GM21529 (cell line): ENCODE results near the gene SRD5A1.
A peak's percentile ranks its signal among the peaks of the same experiment; 100 is the strongest.
"Not testable (repeated sequence)": the region's sequence is repeated elsewhere in the genome, so short reads cannot be mapped to it uniquely, and the experiment has no call there.

Experiments used
- ATAC-seq: cut with Tn5 transposase; IDR thresholded peaks from one replicate; pipeline ENCODE4 v1.9.1; 2021; ENCODE audit not compliant: unreplicated experiment

Gene SRD5A1

GRCh38 chr5:6642655-6643054 lies 9.4 kb downstream of the SRD5A1 start:
- ATAC-seq: no peak

- no peak for ATAC-seq
Measured at GRCh38 chr5:6644794-6645241, 11.6 kb downstream of the SRD5A1 start.

DNA sequence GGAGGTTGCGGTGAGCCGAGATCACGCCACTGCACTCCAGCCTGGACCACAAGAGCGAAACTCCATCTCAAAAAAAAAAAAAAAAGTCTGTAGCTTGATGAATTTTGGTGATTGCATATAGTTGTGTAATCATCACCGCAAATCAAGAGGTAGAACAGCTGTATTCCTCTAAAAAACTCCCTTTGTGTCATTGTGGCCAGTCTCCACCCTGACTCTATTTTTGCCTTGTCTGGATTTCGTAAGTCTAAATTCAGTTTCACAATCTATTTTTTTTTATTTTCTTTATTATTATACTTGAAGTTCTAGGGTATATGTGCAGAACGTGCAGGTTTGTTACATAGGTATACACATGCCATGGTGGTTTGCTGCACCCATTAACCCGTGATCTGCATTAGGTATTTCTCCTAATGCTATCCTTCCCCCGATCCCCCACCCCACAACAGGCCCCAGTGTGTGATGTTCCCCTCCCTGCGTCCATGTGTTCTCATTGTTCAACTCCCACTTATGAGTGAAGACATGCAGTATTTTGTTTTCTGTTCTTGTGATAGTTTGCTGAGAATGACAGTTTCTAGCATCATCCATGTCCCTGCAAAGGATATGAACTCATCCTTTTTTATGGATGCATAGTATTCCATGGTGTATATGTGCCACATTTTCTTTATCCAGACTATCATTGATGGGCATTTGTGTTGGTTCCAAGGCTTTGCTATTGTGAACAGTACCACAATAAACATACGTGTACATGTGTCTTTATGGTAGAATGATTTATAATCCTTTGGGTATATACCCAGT lies 12.5 kb downstream of the SRD5A1 start:
- not testable (repeated sequence) for ATAC-seq

DNA sequence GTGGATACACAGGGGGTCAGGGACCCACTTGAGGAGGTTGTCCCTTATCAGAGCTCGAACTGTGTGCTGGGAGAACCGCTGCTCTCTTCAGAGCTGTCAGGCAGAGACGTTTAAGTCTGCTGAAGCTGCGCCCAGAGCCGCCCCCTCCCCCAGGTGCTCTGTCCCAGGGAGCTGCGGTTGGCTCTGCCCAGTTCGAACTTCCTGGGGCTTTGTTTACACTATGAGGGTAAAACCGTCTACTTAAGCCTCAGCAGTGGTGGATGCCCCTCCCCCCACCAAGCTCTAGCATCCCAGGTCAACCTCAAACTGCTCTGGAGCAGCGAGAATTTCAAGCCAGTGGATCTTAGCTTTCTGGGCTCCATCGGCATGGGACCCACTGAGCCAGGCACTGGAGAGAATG lies 15.9 kb downstream of the SRD5A1 start:
- no peak for ATAC-seq

DNA sequence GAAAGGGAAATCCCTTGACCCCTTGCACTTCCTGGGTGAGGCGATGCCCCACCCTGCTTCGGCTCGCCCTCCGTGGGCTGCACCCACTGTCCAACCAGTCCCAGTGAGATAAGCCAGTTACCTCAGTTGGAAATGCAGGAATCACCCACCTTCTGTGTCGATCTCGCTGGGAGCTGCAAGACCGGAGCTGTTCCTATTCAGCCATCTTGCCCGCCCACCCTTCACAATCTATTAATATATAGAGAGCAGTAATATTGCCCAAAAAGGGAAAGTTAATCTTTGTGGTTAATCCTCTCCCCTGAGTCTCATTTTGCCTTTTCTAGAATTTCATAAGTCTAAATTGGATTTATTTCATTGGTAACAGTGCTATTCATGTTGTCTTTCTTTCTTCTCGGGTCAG lies 16.4 kb downstream of the SRD5A1 start:
- no peak for ATAC-seq

DNA sequence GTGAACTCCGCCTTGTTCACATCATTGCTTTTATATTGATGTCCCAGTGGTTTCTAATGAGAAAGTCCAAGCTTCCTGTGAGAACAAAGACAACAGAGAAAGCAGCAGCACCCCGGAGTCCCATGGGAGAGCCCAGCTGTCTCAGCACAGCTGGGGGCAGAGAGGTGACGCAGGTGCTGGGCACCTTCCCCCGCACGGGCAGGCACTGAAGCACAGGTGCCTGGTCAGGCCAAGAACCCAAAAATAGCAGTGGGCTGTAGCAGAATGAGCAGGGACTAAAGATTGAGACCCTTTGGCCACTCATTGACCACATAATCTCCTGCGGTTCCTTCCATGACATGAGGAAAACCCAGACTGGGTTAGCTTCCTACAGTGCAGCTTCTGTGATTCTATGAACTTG lies 18.8 kb downstream of the SRD5A1 start:
- ATAC-seq: peak; percentile 94

DNA sequence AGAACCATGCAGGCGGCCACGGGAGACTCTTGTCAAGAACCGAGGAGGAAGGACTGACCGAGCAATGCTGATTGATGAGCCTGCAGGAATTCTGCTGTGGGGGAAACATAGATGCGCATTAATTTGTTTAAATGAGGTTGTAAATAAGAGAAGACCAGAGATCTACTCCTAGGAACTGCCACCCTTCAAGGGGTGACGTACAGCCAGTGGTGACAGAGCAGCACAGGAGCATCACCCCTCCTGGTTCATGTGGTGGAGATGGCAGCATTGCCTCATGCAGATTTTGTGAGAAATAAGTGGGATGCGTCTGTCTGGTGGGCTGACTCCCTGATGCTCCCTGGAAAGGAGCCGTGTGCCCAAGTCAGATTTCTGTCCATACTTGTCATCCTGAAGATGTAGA lies 22.2 kb downstream of the SRD5A1 start:
- ATAC-seq: no peak

DNA sequence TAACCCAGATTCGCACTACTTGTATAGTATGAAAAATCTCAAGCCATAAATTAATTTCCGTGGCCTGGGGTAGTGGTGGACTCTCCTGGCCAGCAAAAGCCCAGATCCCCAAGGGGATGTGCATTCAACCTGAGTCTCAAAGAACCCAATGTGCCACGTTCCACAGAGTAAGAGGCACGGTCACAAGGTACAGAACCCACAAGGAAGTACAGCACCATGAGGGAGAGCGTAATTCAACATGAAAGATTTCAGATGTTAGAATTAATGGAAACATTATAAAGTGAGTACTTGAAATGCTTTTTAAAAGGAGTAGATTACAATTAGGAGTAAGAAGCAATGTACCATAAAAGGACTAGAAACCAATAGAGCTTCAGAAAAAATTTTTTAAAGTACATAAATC lies 23.4 kb downstream of the SRD5A1 start:
- no peak for ATAC-seq

GRCh38 chr5:6659941-6660684 lies 26.9 kb downstream of the SRD5A1 start:
- ATAC-seq: peak; percentile 79

DNA sequence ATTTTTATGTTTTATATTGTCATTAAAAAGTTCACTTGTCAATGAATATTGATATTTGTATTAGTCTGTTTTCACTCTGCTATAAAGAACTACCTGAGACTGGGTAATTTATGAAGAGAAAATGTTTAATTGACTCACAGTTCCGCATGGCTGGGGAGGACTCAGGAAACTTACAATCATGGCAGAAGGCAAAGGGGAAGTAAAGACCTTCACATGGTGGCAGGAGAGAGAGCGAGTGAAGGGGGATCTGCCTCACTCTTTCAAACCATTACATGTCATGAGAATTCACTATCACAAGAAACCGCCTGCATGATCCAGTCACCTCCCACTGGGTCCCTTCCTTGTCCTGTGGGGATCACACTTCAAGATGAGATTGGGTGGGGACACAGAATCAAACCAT lies 27.4 kb downstream of the SRD5A1 start:
- ATAC-seq: peak; percentile 50

DNA sequence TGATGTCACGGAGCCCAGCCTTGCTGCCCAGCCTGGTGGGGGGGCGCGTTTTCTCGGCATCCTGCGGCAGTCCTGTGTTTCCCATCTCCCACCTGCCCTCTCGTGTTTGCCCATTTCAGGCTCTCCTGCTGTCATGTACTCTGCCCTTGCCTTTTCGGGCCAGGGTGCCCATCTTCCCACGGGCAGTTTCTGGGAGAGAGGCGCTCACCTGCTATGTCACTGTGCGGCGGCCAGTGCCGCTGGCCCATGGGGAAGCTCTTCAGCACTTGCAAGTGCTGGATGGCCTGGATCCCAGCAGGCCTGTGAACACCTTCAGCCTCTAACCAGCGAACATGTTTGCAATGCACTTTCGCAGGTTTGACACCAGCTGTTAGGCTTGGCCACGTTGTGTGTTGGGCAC lies 33.5 kb downstream of the SRD5A1 start:
- ATAC-seq: no peak

- ATAC-seq: no peak
Measured at GRCh38 chr5:6667648-6668047, 34.4 kb downstream of the SRD5A1 start.

DNA sequence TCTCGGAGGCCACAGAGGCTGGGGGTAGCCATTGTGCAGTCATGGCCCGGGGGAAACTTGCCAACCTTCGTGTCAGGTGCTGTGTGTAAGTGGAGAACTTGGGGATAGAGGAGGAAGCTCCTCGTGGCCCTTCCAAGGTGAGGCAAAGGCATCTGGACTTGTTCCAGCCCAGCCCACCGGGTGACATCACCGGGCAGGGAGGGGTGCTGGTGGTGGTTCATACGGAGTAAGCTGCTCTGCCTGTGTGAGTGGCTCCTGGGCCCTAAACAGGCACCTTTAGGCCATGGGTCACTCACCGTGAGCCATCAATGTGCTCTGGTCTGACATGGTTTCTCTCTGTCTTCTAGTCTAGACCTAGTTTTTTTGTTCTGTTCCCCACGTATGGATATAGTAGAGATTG lies 35.5 kb downstream of the SRD5A1 start:
- ATAC-seq: not testable (repeated sequence)

GRCh38 chr5:6673031-6673430 lies 39.8 kb downstream of the SRD5A1 start:
- no peak for ATAC-seq

DNA sequence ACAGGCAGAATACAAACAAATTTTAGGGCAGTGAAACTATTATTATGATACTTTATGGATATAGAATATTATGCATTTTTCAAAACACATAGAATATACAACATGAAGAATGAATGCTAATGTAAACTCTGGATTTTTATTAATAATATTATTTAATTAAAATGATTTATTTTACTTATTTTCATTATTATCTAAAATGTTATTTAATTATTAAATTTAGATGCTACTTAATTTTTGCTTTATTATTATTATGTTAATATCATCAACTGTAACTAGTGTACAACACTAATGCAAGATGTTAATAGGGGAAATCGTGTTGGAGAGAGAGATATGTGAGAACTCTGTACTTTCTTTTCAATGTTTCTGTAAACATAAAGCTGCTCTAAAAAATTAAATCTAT lies 40.7 kb downstream of the SRD5A1 start:
- no peak for ATAC-seq

GRCh38 chr5:6674421-6674820 lies 41.2 kb downstream of the SRD5A1 start:
- ATAC-seq: no peak

GRCh38 chr5:6674886-6675285 lies 41.6 kb downstream of the SRD5A1 start:
- ATAC-seq: no peak

DNA sequence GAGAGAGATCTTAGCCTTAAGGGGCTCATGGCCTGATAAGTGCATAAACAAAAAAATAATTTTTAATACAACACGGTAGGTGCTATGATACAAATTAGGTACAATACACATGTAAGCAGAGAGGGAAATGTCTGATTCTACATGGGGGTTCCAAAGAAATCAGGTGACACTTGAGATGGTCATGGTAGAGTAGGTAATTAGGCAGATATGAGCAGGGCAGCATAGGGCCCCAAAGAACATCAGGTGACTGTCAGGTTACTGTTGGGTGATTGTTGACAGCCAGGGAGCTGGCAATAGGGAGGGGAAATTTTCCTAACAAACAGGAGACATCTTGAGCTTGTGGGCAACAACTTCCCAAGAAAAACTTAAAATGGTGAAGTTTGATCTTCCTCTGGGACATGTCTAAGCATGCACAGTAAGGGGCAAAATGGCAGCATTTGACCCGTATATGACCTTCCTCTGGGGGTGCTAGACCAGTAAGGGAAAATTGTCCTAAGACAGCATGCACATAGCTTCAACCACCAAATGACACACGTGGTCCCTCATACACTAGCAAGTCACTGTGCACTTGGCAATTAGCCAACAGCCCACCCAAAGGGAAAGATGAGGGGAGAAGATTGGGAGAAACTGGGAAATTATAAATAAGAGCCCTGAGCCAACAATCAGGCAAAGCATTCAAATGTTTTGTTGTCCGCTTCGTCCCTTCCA lies 42.7 kb downstream of the SRD5A1 start:
- no peak for ATAC-seq

DNA sequence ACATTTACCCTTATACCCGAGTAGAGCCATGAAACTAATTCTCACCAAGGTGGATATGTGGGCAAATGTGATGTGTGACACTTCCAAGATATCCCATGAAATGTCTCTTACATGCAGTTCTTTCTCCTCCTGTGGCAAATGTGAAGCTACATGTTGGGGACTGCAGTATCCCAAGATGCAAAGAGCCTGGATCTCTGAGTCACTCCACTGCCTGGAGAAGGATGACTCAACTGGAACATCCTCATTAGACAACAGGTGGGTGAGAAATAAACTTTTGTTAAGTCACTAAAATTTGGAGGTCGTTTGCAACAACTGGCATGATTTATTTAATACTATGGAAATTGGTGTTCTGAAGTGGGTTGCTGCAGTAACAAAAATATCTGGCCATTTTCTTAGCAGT lies 43.5 kb downstream of the SRD5A1 start:
- ATAC-seq: no peak

DNA sequence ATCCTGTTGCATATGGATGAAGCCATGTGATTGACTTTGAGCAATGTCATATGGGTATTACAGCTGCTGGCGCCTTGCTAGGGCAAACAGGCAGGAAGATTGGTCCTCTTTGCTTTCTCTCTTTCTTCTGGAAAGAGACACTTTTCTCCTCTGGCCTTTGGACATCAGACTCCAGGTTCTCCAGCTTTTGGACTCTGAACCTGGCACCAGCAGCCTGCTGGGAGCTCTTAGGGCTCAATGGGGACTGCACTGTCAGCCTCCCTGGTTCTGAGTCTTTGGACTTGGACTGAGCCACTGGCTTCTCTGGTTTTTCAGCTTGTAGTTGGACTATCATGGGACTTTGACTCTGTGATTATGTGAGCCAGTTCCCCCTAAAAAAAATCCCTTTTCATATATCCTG lies 45.1 kb downstream of the SRD5A1 start:
- ATAC-seq: no peak

DNA sequence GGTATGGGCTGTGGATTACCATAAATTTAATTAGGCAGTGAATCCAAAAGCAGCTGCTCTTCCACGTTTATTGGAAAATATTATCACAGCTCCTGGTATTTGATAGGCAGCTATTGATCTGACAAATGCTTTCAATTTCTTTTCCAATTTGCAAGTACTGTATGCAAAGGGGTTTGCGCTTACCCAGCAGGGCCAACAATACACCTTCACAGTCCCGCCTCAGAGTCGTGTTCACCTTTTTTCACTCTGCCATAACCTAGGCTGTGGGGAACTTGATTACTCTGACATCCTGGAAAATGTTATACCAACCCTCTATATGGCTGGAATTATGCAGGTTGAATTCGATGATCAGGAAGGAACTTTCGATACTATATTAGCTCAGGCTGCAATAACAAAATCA lies 47.7 kb downstream of the SRD5A1 start:
- no peak for ATAC-seq

DNA sequence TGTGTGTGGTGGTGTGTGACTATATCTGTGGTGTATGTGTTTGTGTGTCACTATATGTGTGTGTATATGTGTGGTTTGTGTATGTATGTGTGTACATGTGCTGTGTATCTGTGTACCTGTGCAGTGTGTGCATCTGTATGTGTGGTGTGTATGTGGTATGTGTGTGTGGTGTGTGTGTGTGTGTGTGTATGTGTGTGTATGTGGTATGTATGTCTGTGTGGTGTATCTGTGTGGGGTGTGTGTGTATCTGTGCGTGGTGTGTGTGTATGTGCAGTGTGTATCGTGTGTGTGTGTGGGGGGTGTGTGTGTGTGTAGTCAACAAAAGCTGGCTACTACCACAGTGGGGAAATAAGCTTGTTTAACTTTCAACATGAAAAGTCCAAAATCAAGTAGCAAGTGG lies 48.4 kb downstream of the SRD5A1 start:
- ATAC-seq: no peak
